GM13977 (cell line): ENCODE data around the gene TUB.

Source experiments
- DNase-seq: peaks from one replicate; pipeline ENCODE4 v3.0.0; 2012; ENCODE audit warnings: low spot score
- in situ Hi-C: fragments of 300-500 bp; cut with MboI; formaldehyde crosslinking; loops from one replicate; pipeline ENCODE4 v1.12.0; 2022; ENCODE audit warnings: low sequenced_read_pairs, low pct_unique_long_range_greater_than_20kb, mixed read lengths, inconsistent platforms; ENCODE audit not compliant: unreplicated experiment
- TF ChIP-seq, protein P1 (sequence below): IDR thresholded peaks from 2 replicates; pipeline ENCODE4 v1.5.1; 2012; ENCODE audit warnings: mild to moderate bottlenecking, control low read depth; ENCODE audit not compliant: insufficient read depth; ENCODE audit errors: extremely low read depth, missing control alignments

TUB gene

GRCh38 chr11:8079111-8079675, 1.8 kb upstream of the TUB start:
- in situ Hi-C loops = no loop called here

GRCh38 chr11:8080069-8080670, 841 bp upstream of the TUB start:
- no peak for DNase-seq
- in situ Hi-C loops = no loop called here
- TF ChIP-seq, protein P1, sequence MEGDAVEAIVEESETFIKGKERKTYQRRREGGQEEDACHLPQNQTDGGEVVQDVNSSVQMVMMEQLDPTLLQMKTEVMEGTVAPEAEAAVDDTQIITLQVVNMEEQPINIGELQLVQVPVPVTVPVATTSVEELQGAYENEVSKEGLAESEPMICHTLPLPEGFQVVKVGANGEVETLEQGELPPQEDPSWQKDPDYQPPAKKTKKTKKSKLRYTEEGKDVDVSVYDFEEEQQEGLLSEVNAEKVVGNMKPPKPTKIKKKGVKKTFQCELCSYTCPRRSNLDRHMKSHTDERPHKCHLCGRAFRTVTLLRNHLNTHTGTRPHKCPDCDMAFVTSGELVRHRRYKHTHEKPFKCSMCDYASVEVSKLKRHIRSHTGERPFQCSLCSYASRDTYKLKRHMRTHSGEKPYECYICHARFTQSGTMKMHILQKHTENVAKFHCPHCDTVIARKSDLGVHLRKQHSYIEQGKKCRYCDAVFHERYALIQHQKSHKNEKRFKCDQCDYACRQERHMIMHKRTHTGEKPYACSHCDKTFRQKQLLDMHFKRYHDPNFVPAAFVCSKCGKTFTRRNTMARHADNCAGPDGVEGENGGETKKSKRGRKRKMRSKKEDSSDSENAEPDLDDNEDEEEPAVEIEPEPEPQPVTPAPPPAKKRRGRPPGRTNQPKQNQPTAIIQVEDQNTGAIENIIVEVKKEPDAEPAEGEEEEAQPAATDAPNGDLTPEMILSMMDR = no peak

More at GRCh38 chr11:8079111-8079675, 1.8 kb upstream of the TUB start:
- no peak for DNase-seq
- TF ChIP-seq, protein P1 = no peak

DNA sequence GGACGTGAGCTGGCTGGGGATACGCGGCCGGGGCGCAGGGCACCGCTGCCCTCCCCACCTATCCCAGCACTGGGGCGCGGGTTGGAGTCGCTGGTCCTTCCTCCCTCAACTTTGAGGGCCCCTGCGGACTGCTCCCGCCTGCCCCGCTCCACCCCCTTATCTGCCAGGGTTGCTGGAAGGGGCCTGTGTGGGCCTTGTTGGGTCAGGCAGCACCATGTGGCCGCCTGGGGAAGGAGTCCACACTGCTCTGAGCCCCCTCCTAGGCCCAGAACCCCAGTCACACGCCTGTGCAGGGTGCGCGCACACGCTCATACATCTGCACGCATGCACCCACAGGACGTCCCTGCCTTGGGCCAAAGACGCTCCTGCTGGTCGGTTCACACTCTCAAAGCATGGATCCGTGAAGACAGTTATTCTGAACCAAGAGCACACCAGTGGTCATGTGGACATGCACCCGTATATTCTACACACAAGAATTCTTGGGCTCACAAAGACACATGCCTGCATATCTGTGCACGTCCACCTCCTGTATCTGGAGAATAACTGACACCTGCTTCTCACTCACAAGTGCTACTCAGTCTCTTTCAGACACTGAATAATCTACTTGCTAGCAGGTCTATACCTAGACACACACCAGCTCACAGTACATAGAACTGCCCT, 710 bp downstream of the TUB start:
- TF ChIP-seq, protein P1 = no peak
- no peak for DNase-seq
- in situ Hi-C loops = no loop called here

- in situ Hi-C loops = no loop called here
- TF ChIP-seq, protein P1 = no peak
- no peak for DNase-seq
These were observed 1.5 kb downstream of the TUB start for GRCh38 chr11:8082391-8083087.

GRCh38 chr11:8083088-8083395, 2.0 kb downstream of the TUB start:
- no peak for DNase-seq
- in situ Hi-C loops = no loop called here
- TF ChIP-seq, protein P1 = no peak

DNA sequence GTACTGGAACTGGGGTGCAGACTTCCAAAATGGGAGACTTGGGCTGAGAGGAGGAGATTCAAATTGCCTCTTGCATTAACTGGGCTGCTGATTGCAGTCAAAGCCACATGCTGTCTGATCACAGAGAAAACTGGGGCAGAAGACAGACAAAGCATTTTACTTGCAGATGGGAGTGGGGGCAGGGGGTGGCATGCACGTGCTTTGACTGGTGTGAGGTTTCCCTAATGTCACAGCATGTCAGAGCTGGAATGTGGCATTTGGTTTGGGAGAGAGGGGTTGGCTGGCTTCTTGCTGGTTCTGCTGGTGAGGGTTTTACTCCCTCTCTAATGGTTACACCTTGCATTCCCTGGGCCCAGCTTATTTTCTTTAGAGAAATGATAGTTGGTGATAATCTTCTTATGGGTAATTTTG, 2.9 kb downstream of the TUB start:
- in situ Hi-C loops = no loop called here
- TF ChIP-seq, protein P1 = no peak
- no peak for DNase-seq
